NT2/D1 (cell line): ENCODE measurements around the gene SPRYD3.

ENCODE experiments used
- YY1 ChIP-seq: IDR thresholded peaks from 2 replicates; pipeline ENCODE4 v1.6.1; 2011; ENCODE audit not compliant: insufficient read length, insufficient read depth
- ZNF274 ChIP-seq: IDR thresholded peaks from 2 replicates; pipeline ENCODE4 v1.6.1; 2011; ENCODE audit warnings: mild to moderate bottlenecking, low read depth, low read length

- TF ChIP-seq ZNF274 (no peak), YY1 (no peak)
Observed at GRCh38 chr12:53127169-53127568, 48.0 kb upstream of the SPRYD3 start.
